SK-N-MC (cell line): ENCODE data around the gene S100A2.

ENCODE experiments used
- EZH2 ChIP-seq: fragments of 200-600 bp; sonication (generic); IDR thresholded peaks from one replicate; pipeline ENCODE4 v1.6.1; 2017; ENCODE audit warnings: antibody characterized with exemption
- FOXP2 ChIP-seq: optimal IDR thresholded peaks from 2 replicates; pipeline ENCODE3; 2011; ENCODE audit warnings: mild to moderate bottlenecking, moderate library complexity; ENCODE audit not compliant: insufficient read depth; ENCODE audit errors: extremely low read length, control extremely low read depth
- POLR2AphosphoS5 ChIP-seq: IDR thresholded peaks from 2 replicates; pipeline ENCODE4 v1.6.1; 2012; ENCODE audit warnings: mild to moderate bottlenecking, low read depth, low read length, borderline replicate concordance

GRCh38 chr1:153611356-153611755, 45.7 kb upstream of the S100A2 start:
- TF ChIP-seq POLR2AphosphoS5 (no peak), EZH2 (no peak), FOXP2 (no peak)
